Stimulated activated CD8-positive, alpha-beta memory T cell treated with anti-CD3 and anti-CD28 coated beads, Interleukin-12 subunit alpha, Interleukin-12 subunit beta, amount 100 ng/mL, for 4 hours (primary cell): Measurements from ENCODE around the gene CPLANE2.
"Not testable (repeated sequence)": the region's sequence is repeated elsewhere in the genome, so short reads cannot be mapped to it uniquely, and the experiment has no call there.

Experiments used
- DNase-seq: peaks from one replicate; pipeline ENCODE4 v3.0.0-alpha.2; 2020; ENCODE audit warnings: low read depth

The CPLANE2 gene

GRCh38 chr1:16229976-16230740, 6.8 kb downstream of the CPLANE2 start:
- no peak for DNase-seq

- DNase-seq, result no peak
Observed at GRCh38 chr1:16226490-16227179, 10.3 kb downstream of the CPLANE2 start.

- no peak for DNase-seq
Observed at GRCh38 chr1:16226129-16226489, 10.9 kb downstream of the CPLANE2 start.

- no peak for DNase-seq
Observed at GRCh38 chr1:16224472-16224871, 12.5 kb downstream of the CPLANE2 start.

- DNase-seq, result not testable (repeated sequence)
Observed at GRCh38 chr1:16222716-16223115, 14.3 kb downstream of the CPLANE2 start.

- no peak for DNase-seq
Observed at GRCh38 chr1:16221499-16221898, 15.5 kb downstream of the CPLANE2 start.

GRCh38 chr1:16219968-16220500, 16.9 kb downstream of the CPLANE2 start:
- DNase-seq, result no peak

- DNase-seq, result no peak
Observed at GRCh38 chr1:16218674-16219071, 18.3 kb downstream of the CPLANE2 start.

GRCh38 chr1:16218014-16218673, 18.8 kb downstream of the CPLANE2 start:
- no peak for DNase-seq

GRCh38 chr1:16217061-16217785, 19.8 kb downstream of the CPLANE2 start:
- peak; percentile 80 for DNase-seq

GRCh38 chr1:16215882-16216753, 20.9 kb downstream of the CPLANE2 start:
- DNase-seq, result no peak

GRCh38 chr1:16215240-16215639, 21.7 kb downstream of the CPLANE2 start:
- not testable (repeated sequence) for DNase-seq

- not testable (repeated sequence) for DNase-seq
Observed at GRCh38 chr1:16213544-16213943, 23.4 kb downstream of the CPLANE2 start.

GRCh38 chr1:16213013-16213412, 24.0 kb downstream of the CPLANE2 start:
- no peak for DNase-seq

GRCh38 chr1:16212251-16212961, 24.6 kb downstream of the CPLANE2 start, which contains the start of gene ARHGEF19:
TSS of gene ARHGEF19 (minus strand) at chr1:16212652. CDS start at chr1:16209054, 3,598 bp downstream.
- DNase-seq, result no peak

GRCh38 chr1:16211824-16212223, 25.2 kb downstream of the CPLANE2 start:
- no peak for DNase-seq

GRCh38 chr1:16210581-16210980, 26.4 kb downstream of the CPLANE2 start:
- DNase-seq, result no peak

GRCh38 chr1:16209847-16210407, 27.1 kb downstream of the CPLANE2 start:
- no peak for DNase-seq

- DNase-seq, result no peak
Observed at GRCh38 chr1:16209132-16209846, 27.7 kb downstream of the CPLANE2 start.
